G401 (cell line): Measurements from ENCODE around the gene SNN. TPM values are rescaled to one million over a fixed set of nuclear protein-coding genes. Genes with fewer than 3 reads are reported as not detected.
A peak's percentile ranks its signal among the peaks of the same experiment; 100 is the strongest.

Experiments used
- DNase-seq: peaks from one replicate; pipeline ENCODE4 v3.0.0-alpha.2; 2015; ENCODE audit warnings: low spot score
- in situ Hi-C: cut with HindIII; loops from 2 replicates; pipeline ENCODE4 v1.10.0; 2016; ENCODE audit warnings: low sequenced_read_pairs, mixed read lengths
- total RNA-seq: library from RNA; depleted of rRNA; stranded (reverse); fragments of >200 nt; shearing (Covaris generic); gene quantifications from 2 replicates; pipeline ENCODE4 v1.2.3, GENCODE V29; 2014; rRNA removed

The SNN gene
- total RNA-seq = 18.2 and 28.1 TPM in 2 replicates

GRCh38 chr16:11667824-11668622, at the start of gene SNN:
SNN (plus strand) TSS chr16:11668455; CDS start chr16:11676060, 7,605 bp downstream.
- peak; percentile 86 for DNase-seq
- in situ Hi-C loops = no loop called here

- no peak for DNase-seq
- in situ Hi-C loops = no loop called here
These were observed 48.9 kb upstream of the SNN start for GRCh38 chr16:11619327-11619851.

GRCh38 chr16:11620243-11621003, 47.8 kb upstream of the SNN start:
- in situ Hi-C loops = no loop called here
- no peak for DNase-seq

GRCh38 chr16:11621539-11621919, 46.7 kb upstream of the SNN start:
- DNase-seq = no peak
- in situ Hi-C loops = no loop called here

- no peak for DNase-seq
- in situ Hi-C loops = no loop called here
These were observed 46.2 kb upstream of the SNN start for GRCh38 chr16:11621920-11622651.

- no peak for DNase-seq
- in situ Hi-C loops = no loop called here
These were observed 44.0 kb upstream of the SNN start for GRCh38 chr16:11624205-11624604.

- no peak for DNase-seq
- in situ Hi-C loops = no loop called here
These were observed 43.3 kb upstream of the SNN start for GRCh38 chr16:11624636-11625607.

GRCh38 chr16:11625769-11626168, 42.5 kb upstream of the SNN start:
- no peak for DNase-seq
- in situ Hi-C loops = no loop called here

- DNase-seq = no peak
- in situ Hi-C loops = no loop called here
These were observed 41.5 kb upstream of the SNN start for GRCh38 chr16:11626657-11627291.

- in situ Hi-C loops = no loop called here
- DNase-seq = no peak
These were observed 41.0 kb upstream of the SNN start for GRCh38 chr16:11627292-11627663.

GRCh38 chr16:11627822-11628457, 40.3 kb upstream of the SNN start:
- DNase-seq = no peak
- in situ Hi-C loops = no loop called here

GRCh38 chr16:11629071-11630030, 38.9 kb upstream of the SNN start:
- no peak for DNase-seq
- in situ Hi-C loops = no loop called here

GRCh38 chr16:11630046-11630767, 38.0 kb upstream of the SNN start:
- in situ Hi-C loops = no loop called here
- DNase-seq = no peak

- in situ Hi-C loops = no loop called here
- no peak for DNase-seq
These were observed 37.5 kb upstream of the SNN start for GRCh38 chr16:11630768-11631056.

GRCh38 chr16:11631214-11631613, 37.0 kb upstream of the SNN start:
- no peak for DNase-seq
- in situ Hi-C loops = no loop called here

GRCh38 chr16:11632455-11632939, 35.8 kb upstream of the SNN start:
- no peak for DNase-seq
- in situ Hi-C loops = no loop called here
